Suprapubic skin (tissue), 3 donors: ENCODE data around the gene ARMC12.

Source experiments
- CTCF ChIP-seq, 2 donors: fragments of 200-600 bp in 1 of 2; fragments of 450-650 bp in 1 of 2; sonication (generic) in 1 of 2; IDR thresholded peaks; one replicate each; pipeline ENCODE4 v1.5.1; 2016 to 2019; ENCODE audit warnings: antibody characterized with exemption in 2 of 2, mild to moderate bottlenecking in 1 of 2, moderate library complexity in 1 of 2
- POLR2A ChIP-seq, 2 donors: fragments of 450-650 bp; IDR thresholded peaks; one replicate each; pipeline ENCODE4 v1.6.1; 2017; ENCODE audit warnings: antibody characterized with exemption in 2 of 2, mild to moderate bottlenecking in 2 of 2, moderate library complexity in 2 of 2

- peak in 1 of 2 donors; percentile 49 for TF ChIP-seq POLR2A (IDR thresholded peaks at IDR 0.05)
- TF ChIP-seq CTCF (IDR thresholded peaks at IDR 0.05), result no peak
Observed at GRCh38 chr6:35727935-35728682, 8.7 kb upstream of the ARMC12 start.
